HG02610 (cell line): ENCODE data around the gene RPL27A.

Source experiments
- ATAC-seq: cut with Tn5 transposase; IDR thresholded peaks from one replicate; pipeline ENCODE4 v1.9.1; 2021; ENCODE audit warnings: mild to moderate bottlenecking, moderate library complexity; ENCODE audit not compliant: unreplicated experiment

Gene RPL27A

GRCh38 chr11:8698917-8699441 lies 16.4 kb downstream of the RPL27A start:
- no peak for ATAC-seq

- ATAC-seq: no peak
These were observed 17.3 kb downstream of the RPL27A start for GRCh38 chr11:8699903-8700302.

DNA sequence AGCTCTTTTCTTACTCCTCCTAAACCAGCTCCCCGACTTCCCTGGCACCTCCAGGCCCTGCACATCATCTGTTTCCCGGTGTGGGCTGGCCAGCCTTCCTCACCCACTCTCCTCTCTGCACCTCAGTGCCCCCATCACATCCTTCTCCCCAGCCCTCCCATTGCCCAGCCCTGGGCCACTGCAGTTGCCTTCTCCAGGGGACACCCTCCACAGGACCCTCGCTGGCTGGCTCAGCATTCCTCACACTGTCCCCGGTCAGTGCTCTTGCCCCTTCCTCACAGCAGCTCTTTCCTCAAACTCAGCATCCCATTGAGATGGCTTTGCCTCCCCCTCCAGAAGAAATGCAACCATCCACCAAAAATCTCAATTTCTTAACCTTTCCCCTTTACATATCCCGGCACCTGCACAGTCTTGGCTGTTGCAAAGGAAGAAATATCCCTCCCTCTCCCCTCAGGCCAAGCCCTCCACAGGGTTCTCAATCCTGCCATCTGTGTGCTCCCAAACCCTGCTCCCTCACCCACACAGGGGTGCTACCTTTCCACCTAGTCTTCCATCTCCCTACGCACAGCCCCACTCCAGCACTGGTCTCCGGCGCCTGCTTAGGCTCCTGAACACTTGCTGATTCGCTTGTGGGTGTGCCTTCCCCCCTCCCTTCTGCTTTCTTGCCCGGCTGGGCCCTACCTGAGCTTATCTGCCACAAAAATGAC lies 19.5 kb downstream of the RPL27A start:
- no peak for ATAC-seq

DNA sequence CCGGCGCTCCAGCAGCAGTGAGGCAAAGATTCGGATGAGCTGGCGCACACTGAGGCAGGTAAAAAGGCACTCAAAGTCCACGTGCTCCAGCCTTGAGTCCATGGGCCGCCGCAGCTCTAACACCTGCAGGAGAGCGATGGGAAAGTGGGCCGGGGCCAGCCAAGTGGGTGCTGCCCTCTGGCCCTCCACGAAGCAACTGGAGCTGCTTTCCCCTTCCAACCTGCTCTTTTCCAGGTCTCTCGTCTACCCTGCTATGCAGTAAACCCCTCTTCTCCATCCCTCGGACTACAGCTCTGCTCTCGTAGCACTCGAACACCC lies 20.0 kb downstream of the RPL27A start:
- ATAC-seq: no peak

- no peak for ATAC-seq
These were observed 21.5 kb downstream of the RPL27A start for GRCh38 chr11:8704136-8704535.

DNA sequence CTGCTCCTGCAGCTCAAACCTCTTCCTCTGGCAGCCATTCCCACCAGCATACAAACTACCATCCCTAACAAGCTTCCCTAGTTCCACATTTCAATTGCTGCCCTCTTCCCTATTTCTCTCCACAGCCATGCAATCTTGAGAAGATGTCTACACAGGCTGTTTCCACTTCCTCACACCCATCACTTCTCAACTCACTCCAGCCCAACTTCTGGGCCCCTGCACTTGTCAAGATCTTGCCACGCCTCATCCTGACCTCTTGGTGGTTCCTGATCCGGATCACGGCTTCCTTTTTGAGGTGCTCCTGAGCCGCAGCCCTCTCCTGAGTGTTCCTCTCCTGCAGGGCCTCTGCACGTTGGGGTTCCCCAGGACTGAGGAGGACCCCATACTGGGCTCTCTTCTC lies 22.6 kb downstream of the RPL27A start:
- no peak for ATAC-seq

- no peak for ATAC-seq
These were observed 24.3 kb downstream of the RPL27A start for GRCh38 chr11:8706673-8707432.

- no peak for ATAC-seq
These were observed 25.1 kb downstream of the RPL27A start for GRCh38 chr11:8707541-8708191.

DNA sequence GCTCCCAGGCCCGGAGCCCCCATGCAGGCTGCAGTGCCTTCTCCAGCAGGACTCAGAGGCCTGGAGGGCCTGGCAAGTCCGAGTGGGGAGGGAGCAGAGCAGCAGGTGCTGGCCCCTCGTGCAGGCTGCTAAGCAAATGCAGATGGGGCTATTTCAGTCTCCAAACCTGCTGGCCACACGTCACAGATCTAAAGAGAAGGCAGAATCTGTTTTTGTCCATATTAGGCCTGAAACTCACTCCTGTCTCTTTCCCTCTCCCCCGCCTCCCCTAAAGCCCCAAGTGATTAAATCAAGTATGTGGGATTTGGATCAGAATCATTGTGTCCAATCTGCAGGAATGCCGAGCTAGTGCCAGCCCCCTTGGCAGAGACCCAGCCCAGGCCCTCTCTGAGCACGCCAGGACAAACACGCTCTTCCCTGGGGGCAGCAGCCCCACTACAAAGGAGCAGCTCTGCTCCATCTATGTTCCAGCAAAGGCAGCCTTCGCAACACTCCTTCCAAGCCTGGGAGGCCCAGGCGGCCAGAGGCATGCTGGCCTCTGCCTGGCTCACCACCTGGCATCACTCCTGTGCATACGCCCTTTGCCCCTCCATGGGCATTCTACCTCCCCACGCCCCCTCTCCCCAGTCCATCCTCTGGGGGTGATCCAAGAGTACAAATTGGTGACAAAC lies 26.5 kb downstream of the RPL27A start:
- ATAC-seq: no peak

GRCh38 chr11:8709777-8710176 lies 27.2 kb downstream of the RPL27A start:
- no peak for ATAC-seq

DNA sequence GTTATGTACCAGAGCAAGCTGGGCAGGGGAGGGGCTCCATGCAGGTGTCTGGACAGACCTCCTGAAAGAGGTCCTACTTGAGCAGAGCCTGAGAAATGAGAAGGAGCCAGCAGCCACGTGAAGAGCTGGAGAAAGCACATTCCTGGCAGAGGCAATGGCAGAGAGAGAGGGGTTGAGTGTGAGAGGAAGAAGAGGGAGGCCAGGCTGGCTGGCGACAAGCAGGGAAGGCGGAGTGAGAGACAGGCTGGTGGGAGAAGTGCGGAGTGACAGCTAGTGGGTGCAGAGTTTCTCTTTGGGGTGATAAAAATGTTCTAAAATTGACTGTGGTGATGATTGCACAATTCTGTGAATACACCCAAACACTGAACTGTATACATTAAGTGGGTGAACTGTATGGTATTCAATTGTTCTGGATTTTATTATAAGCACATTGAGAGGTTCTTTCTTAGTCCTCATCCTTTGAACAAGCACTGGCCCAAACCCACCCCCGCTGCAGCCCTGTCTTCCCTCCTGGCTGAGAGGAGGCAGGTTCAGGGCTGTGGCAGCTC lies 29.4 kb downstream of the RPL27A start:
- no peak for ATAC-seq

DNA sequence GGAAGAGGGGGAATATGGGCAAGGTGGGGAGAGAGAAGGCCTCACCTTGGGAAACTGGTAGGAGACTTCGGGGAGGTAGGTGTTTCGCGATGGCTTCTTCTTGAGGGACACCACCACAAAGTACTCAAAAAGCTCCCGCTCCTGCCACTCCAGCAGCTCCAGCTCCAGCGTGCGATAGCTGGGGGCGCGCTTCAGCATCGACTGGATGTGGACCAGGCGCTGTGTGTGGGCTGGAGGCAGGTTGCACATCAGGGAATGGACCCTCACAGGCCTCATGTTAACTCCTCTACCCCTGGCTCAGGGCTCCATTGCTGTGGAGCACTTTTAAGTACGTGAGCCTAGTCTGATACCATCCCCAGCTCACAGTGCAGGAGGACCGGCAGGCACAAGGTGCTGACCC lies 29.9 kb downstream of the RPL27A start:
- ATAC-seq: no peak

DNA sequence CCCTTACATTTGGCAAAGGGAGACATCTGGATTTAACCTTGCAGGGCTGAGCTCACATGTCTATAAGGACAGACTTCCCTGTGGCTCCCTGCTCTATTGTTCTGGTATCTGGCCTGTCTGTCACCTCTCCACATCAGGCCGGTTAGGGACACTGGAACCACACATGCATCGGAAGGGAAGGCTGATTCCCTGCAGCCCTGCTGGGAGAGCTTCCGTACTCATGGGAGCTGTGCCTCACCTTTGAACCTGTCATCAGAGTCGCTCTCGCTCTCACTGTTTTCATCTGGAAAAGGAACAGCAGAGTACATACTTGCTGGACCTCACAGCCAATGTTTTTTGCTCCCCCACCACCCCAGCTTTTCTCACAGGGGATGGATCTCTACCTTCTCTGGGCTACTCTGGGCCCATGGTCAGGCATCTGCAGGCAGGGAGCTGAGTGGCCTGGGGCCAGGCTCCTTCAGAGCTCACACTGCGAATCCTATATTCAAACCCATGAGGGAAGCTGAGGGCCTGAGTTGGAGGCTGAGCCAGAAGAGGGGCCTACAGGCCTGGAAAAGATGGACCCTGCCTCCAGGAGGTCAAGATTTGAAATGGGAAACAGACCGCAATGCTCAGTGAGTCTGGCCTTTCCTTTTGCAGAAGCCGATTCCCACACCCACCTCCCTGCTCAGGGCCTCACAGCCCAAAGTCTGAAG lies 31.3 kb downstream of the RPL27A start:
- ATAC-seq: no peak

- no peak for ATAC-seq
These were observed 32.1 kb downstream of the RPL27A start for GRCh38 chr11:8714622-8715225.

- ATAC-seq: no peak
These were observed 32.9 kb downstream of the RPL27A start for GRCh38 chr11:8715501-8715900.

DNA sequence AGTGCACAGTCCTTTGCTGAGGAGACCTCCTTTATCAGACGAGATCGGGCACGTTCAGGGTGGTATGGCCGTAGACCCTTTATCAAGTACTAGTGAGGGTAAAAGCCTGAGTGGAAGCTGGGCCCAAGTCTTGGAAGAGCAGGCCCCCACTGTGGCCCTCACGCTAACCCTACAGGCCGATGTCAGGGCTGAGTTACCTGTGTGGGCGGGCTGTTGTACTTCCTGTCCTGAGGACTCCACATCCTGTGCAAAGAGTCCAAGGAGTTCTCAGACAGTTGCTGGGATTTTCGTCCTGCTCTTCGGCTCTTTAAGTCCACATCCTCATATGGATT lies 34.9 kb downstream of the RPL27A start:
- ATAC-seq: no peak

GRCh38 chr11:8717876-8718753 lies 35.5 kb downstream of the RPL27A start:
- no peak for ATAC-seq

DNA sequence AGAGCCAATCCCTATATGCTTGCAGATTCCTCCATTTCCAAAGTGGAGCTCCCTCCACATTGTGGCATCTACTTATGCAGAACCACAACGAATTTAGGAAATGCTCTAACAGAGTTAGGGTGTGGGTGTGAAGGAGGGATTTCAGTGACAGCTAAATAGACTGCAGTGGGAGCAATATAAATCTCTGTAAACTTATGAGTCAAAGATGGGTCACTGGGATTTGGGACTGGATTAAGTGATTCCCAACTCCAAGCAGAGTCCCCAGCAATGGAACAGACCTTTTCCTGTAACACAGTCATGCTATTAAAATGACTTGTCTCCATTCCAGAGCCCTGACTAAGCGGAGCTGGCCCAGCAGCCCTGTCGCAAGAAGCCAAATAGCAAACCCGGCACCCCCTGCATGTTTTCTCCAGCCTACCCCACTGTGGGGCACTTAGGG lies 36.6 kb downstream of the RPL27A start:
- ATAC-seq: no peak

- no peak for ATAC-seq
These were observed 37.1 kb downstream of the RPL27A start for GRCh38 chr11:8719721-8720120.
